Esophagus muscularis mucosa (tissue), 4 donors: ENCODE measurements around the gene BID. TPM values are rescaled to one million over a fixed set of nuclear protein-coding genes. Genes with fewer than 3 reads are reported as not detected.

Experiments used
- DNase-seq: peaks from one replicate; pipeline ENCODE4 v3.0.0-alpha.2; 2017; ENCODE audit errors: extremely low spot score
- H3K27ac ChIP-seq, 4 donors: fragments of 200-600 bp; sonication (generic); replicated peaks in 1 of 4; 1 replicate in 3 of 4; 2 replicates in 1 of 4; pipeline ENCODE4 v1.5.1; 2016 to 2019; ENCODE audit warnings: mild to moderate bottlenecking in 1 of 4
- H3K27me3 ChIP-seq, 4 donors: fragments of 200-600 bp; sonication (generic); one replicate each; pipeline versions ENCODE4 v1.5.1 to v1.6.0; 2016 to 2019
- H3K36me3 ChIP-seq, 4 donors: fragments of 200-600 bp; sonication (generic); one replicate each; pipeline ENCODE4 v1.5.1; 2016 to 2019
- H3K4me1 ChIP-seq, 4 donors: fragments of 200-600 bp; sonication (generic); one replicate each; pipeline ENCODE4 v1.5.1; 2016 to 2019
- H3K4me3 ChIP-seq, 4 donors: fragments of 200-600 bp; sonication (generic); 1 replicate in 2 of 4; 2 replicates in 2 of 4; pipeline ENCODE4 v1.5.1; 2016 to 2019; ENCODE audit warnings: mild to moderate bottlenecking in 4 of 4, moderate library complexity in 1 of 4
- H3K9me3 ChIP-seq, 4 donors: fragments of 200-600 bp; sonication (generic); 1 replicate in 3 of 4; 2 replicates in 1 of 4; pipeline ENCODE4 v1.5.1; 2016 to 2019
- CTCF ChIP-seq, 3 experiments: fragments of 200-600 bp in 2 of 3; fragments of 450-650 bp in 1 of 3; sonication (generic) in 2 of 3; IDR thresholded peaks; one replicate each; pipeline ENCODE4 v1.5.1; 2017 to 2019; ENCODE audit warnings: antibody characterized with exemption in 3 of 3, mild to moderate bottlenecking in 2 of 3, moderate library complexity in 1 of 3
- EP300 ChIP-seq: sonication (generic); formaldehyde crosslinking; IDR thresholded peaks from one replicate; pipeline ENCODE4 v1.6.1; 2017; ENCODE audit warnings: antibody characterized with exemption
- POLR2A ChIP-seq: fragments of 450-650 bp; IDR thresholded peaks from one replicate; pipeline ENCODE4 v1.6.1; 2017; ENCODE audit warnings: antibody characterized with exemption, moderate library complexity, mild to moderate bottlenecking, low read depth
- POLR2AphosphoS5 ChIP-seq, 2 donors: sonication (generic); formaldehyde crosslinking; IDR thresholded peaks; one replicate each; pipeline ENCODE4 v1.6.1; 2017; ENCODE audit warnings: antibody characterized with exemption in 2 of 2
- WGBS: methylation state at CpG from one replicate; pipeline ENCODE4 v1.1.5; 2018; 5-methylcytosine and 5-hydroxymethylcytosine counted together
- intact Hi-C: fragments of 100-400 bp; cut with DNase I; formaldehyde crosslinking; loops from one replicate; pipeline ENCODE4 v1.15.1; 2023
- total RNA-seq, 4 donors: library from RNA; depleted of rRNA; stranded (reverse); fragments of >200 nt; gene quantifications; one replicate each; pipeline versions ENCODE4 v1.1.0 to v1.2.1, GENCODE V29; 2016

The BID gene
- total RNA-seq, 4 donors from 2014 or later = 12.9 to 48.3 (median 26.3) TPM

GRCh38 chr22:17818649-17819048 is 44.4 kb upstream of the BID start:
- Histone ChIP-seq H3K4me1 (no peaks in the 10 kb centered on the region), H3K4me3 (no peak overlapping the region), H3K36me3 (peaks cover 62 to 93% (median 88%) of the 10 kb centered on the region in 4 donors), H3K27me3 (no peaks in the 10 kb centered on the region), H3K9me3 (no peaks in the 10 kb centered on the region), H3K27ac (no peak overlapping the region)
- no peak for TF ChIP-seq POLR2A
- no peak for TF ChIP-seq POLR2AphosphoS5 (IDR thresholded peaks at IDR 0.05)
- TF ChIP-seq CTCF (IDR thresholded peaks at IDR 0.05) = no peak
- TF ChIP-seq EP300 = no peak
- intact Hi-C loops = no loop called here
- no peak for DNase-seq
- 94% methylated on average over 11 of the region's 14 CpGs for WGBS

GRCh38 chr22:17818180-17818579 is 43.9 kb upstream of the BID start:
- no peak for DNase-seq
- H3K9me3 ChIP-seq = no peaks in the 10 kb centered on the region
- TF ChIP-seq EP300 (no peak), POLR2A (no peak), CTCF (IDR thresholded peaks at IDR 0.05) (no peak), POLR2AphosphoS5 (IDR thresholded peaks at IDR 0.05) (no peak)
- no peaks in the 10 kb centered on the region for H3K27me3 ChIP-seq
- intact Hi-C loops = no loop called here
- H3K36me3 ChIP-seq = peaks cover 62 to 96% (median 92%) of the 10 kb centered on the region in 4 donors
- WGBS = 77% methylated on average over 13 of the region's 25 CpGs
- no peaks in the 10 kb centered on the region for H3K4me1 ChIP-seq
- H3K4me3 ChIP-seq = no peak overlapping the region
- H3K27ac ChIP-seq = no peak overlapping the region

- no peaks in the 10 kb centered on the region for H3K9me3 ChIP-seq
- 93% methylated on average over 4 of the region's 33 CpGs for WGBS
- TF ChIP-seq CTCF (IDR thresholded peaks at IDR 0.05) (no peak), POLR2AphosphoS5 (IDR thresholded peaks at IDR 0.05) (no peak), POLR2A (no peak), EP300 (no peak)
- no peaks in the 10 kb centered on the region for H3K4me1 ChIP-seq
- no peaks in the 10 kb centered on the region for H3K27me3 ChIP-seq
- no peak overlapping the region for H3K4me3 ChIP-seq
- H3K36me3 ChIP-seq = peaks cover 62 to 96% (median 92%) of the 10 kb centered on the region in 4 donors
- intact Hi-C loops = no loop called here
- no peak overlapping the region for H3K27ac ChIP-seq
- DNase-seq = no peak
Observed at GRCh38 chr22:17817511-17818065, 43.3 kb upstream of the BID start.

GRCh38 chr22:17817079-17817478 is 42.8 kb upstream of the BID start:
- no peaks in the 10 kb centered on the region for H3K27me3 ChIP-seq
- H3K4me1 ChIP-seq = no peaks in the 10 kb centered on the region
- TF ChIP-seq POLR2A (no peak), EP300 (no peak), CTCF (IDR thresholded peaks at IDR 0.05) (no peak), POLR2AphosphoS5 (IDR thresholded peaks at IDR 0.05) (no peak)
- 76% methylated on average over 7 of the region's 21 CpGs for WGBS
- no peak overlapping the region for H3K27ac ChIP-seq
- H3K36me3 ChIP-seq = peaks cover 62 to 96% (median 92%) of the 10 kb centered on the region in 4 donors
- no peaks in the 10 kb centered on the region for H3K9me3 ChIP-seq
- intact Hi-C loops = no loop called here
- H3K4me3 ChIP-seq = no peak overlapping the region
- no peak for DNase-seq

GRCh38 chr22:17816649-17817048 is 42.4 kb upstream of the BID start:
- Histone ChIP-seq H3K27me3 (no peaks in the 10 kb centered on the region), H3K9me3 (no peaks in the 10 kb centered on the region), H3K4me3 (no peak overlapping the region), H3K27ac (no peak overlapping the region), H3K4me1 (no peaks in the 10 kb centered on the region), H3K36me3 (peaks cover 59 to 96% (median 92%) of the 10 kb centered on the region in 4 donors)
- TF ChIP-seq POLR2A = no peak
- no peak for TF ChIP-seq POLR2AphosphoS5 (IDR thresholded peaks at IDR 0.05)
- TF ChIP-seq CTCF (IDR thresholded peaks at IDR 0.05) = no peak
- no peak for TF ChIP-seq EP300
- DNase-seq = no peak
- intact Hi-C loops = no loop called here
- 83% methylated on average over 2 of the region's 14 CpGs for WGBS
